ENCODE measurements around the gene RNF220. TPM values are rescaled to one million over a fixed set of nuclear protein-coding genes. Genes with fewer than 3 reads are reported as not detected.

The RNF220 gene
- polyA plus RNA-seq, 1 of the 3 experiments (the other 2 are of a cell fraction): 83.7 TPM

- TF ChIP-seq USF2 (IDR thresholded peaks at IDR 0.05; ENCODE audit: borderline replicate concordance, low read depth, low read length): no peak
- no peak for TF ChIP-seq MAX (IDR thresholded peaks at IDR 0.05; ENCODE audit: low read depth)
- TF ChIP-seq SIN3A (IDR thresholded peaks at IDR 0.05; ENCODE audit: borderline replicate concordance, low read depth, low read length): no peak
- no peak for TF ChIP-seq ELF1 (IDR thresholded peaks at IDR 0.05)
- no peak for TF ChIP-seq MXI1 (IDR thresholded peaks at IDR 0.05; ENCODE audit: low read depth, low read length)
- no peak for TF ChIP-seq CTCF (IDR thresholded peaks at IDR 0.05)
- no peak for TF ChIP-seq POLR2AphosphoS5 (IDR thresholded peaks at IDR 0.05; ENCODE audit: low read depth, low read length)
Observed at GRCh38 chr1:44643721-44644334, 238.8 kb downstream of the RNF220 start (continued).

- H2AFZ ChIP-seq (ENCODE audit: low read depth): no peak overlapping the region
- 92% methylated on average over 3 of the region's 7 CpGs for WGBS (ENCODE audit: low lambda C conversion rate)
Observed at GRCh38 chr1:44644806-44645205, 239.8 kb downstream of the RNF220 start.

More at GRCh38 chr1:44644806-44645205, 239.8 kb downstream of the RNF220 start:
- no peak overlapping the region for H3K4me3 ChIP-seq (ENCODE audit: low read depth in 2 of 2, low read length in 1 of 2)
- H4K20me1 ChIP-seq (ENCODE audit: insufficient read depth): no peaks in the 10 kb centered on the region
- TF ChIP-seq USF2 (IDR thresholded peaks at IDR 0.05; ENCODE audit: borderline replicate concordance, low read depth, low read length) (no peak), GABPA (IDR thresholded peaks at IDR 0.05; ENCODE audit: low read depth) (no peak), FOSL2 (IDR thresholded peaks at IDR 0.05; ENCODE audit: borderline replicate concordance, low read depth) (no peak), TAF1 (IDR thresholded peaks at IDR 0.05; ENCODE audit: borderline replicate concordance, low read depth, low read length) (no peak), POLR2AphosphoS5 (IDR thresholded peaks at IDR 0.05; ENCODE audit: low read depth, low read length) (no peak), RXRA (IDR thresholded peaks at IDR 0.05; ENCODE audit: borderline replicate concordance, low read depth) (no peak), GATA2 (CRISPR knock-in tag; IDR thresholded peaks at IDR 0.05) (no peak), EZH2phosphoT487 (IDR thresholded peaks at IDR 0.05; ENCODE audit: borderline replicate concordance, low read depth) (no peak), CTCF (IDR thresholded peaks at IDR 0.05) (no peak), RFX5 (IDR thresholded peaks at IDR 0.05; ENCODE audit: low read length) (no peak), TEAD4 (IDR thresholded peaks at IDR 0.05; ENCODE audit: borderline replicate concordance, insufficient read depth) (no peak), RAD21 (IDR thresholded peaks at IDR 0.05; ENCODE audit: low read length) (no peak), REST (IDR thresholded peaks at IDR 0.05; ENCODE audit: low read depth, low read length) (no peak)
- no peaks in the 10 kb centered on the region for H3K9me3 ChIP-seq
- peaks cover 7 to 85% of the 10 kb centered on the region in 2 experiments for H3K36me3 ChIP-seq (replicated peaks in 1 of 2; ENCODE audit: control insufficient read depth in 1 of 2, insufficient read depth in 2 of 2, low read length in 1 of 2)
- no peak overlapping the region for H3K9ac ChIP-seq
- H3K4me1 ChIP-seq (ENCODE audit: control insufficient read depth in 1 of 2, insufficient read depth in 2 of 2, low read depth in 1 of 2, low read length in 1 of 2): peaks cover 0 to 46% of the 10 kb centered on the region in 2 experiments; a peak in 1 of 4 replicates
- POLR2A ChIA-PET: no interaction called here
- no peak overlapping the region for H3K4me2 ChIP-seq
- no peaks in the 10 kb centered on the region for H3K27me3 ChIP-seq (ENCODE audit: insufficient read depth)
- CTCF ChIA-PET: no interaction called here
- no peak overlapping the region for H3K27ac ChIP-seq (ENCODE audit: low read depth in 2 of 2, low read length in 1 of 2)
- no peaks in the 10 kb centered on the region for H3K79me2 ChIP-seq (ENCODE audit: insufficient read depth)
- no peak for DNase-seq
- H3K9me2 ChIP-seq: no peaks in the 10 kb centered on the region
- no peaks in the 10 kb centered on the region for H3F3A ChIP-seq (replicated peaks; ENCODE audit: insufficient read depth)

All from SK-N-SH (cell line).